IPS-18c (cell line): ENCODE measurements around the gene DAPK3.
"Not testable (repeated sequence)": the region's sequence is repeated elsewhere in the genome, so short reads cannot be mapped to it uniquely, and the experiment has no call there.

Experiments
- H3K4me3 ChIP-seq: 2 replicates; pipeline ENCODE4 v1.7.0; 2013; ENCODE audit warnings: low read depth, mild to moderate bottlenecking, low read length, moderate library complexity; ENCODE audit not compliant: insufficient read depth
- H3K9me3 ChIP-seq: one replicate; pipeline ENCODE4 v1.6.1; 2013; ENCODE audit warnings: mild to moderate bottlenecking, low read length, moderate library complexity; ENCODE audit not compliant: control insufficient read depth, insufficient read depth

DAPK3 gene

GRCh38 chr19:3968556-3969434 is 2.1 kb downstream of the DAPK3 start:
- no peaks in the 10 kb centered on the region for H3K9me3 ChIP-seq
- H3K4me3 ChIP-seq, result peak overlapping the region; percentile 89; the same call in 1 of the 2 replicates

- H3K4me3 ChIP-seq, H3K9me3 ChIP-seq: not testable (repeated sequence)
Measured at GRCh38 chr19:3967983-3968382, 2.9 kb downstream of the DAPK3 start.

GRCh38 chr19:3966051-3967017 is 4.6 kb downstream of the DAPK3 start:
- H3K4me3 ChIP-seq, result no peak overlapping the region
- H3K9me3 ChIP-seq, result no peaks in the 10 kb centered on the region

- no peaks in the 10 kb centered on the region for H3K9me3 ChIP-seq
- no peak overlapping the region for H3K4me3 ChIP-seq
Measured at GRCh38 chr19:3964256-3965194, 6.4 kb downstream of the DAPK3 start.

- no peaks in the 10 kb centered on the region for H3K9me3 ChIP-seq
- H3K4me3 ChIP-seq, result no peak overlapping the region
Measured at GRCh38 chr19:3963458-3964255, 7.2 kb downstream of the DAPK3 start.

GRCh38 chr19:3961007-3961406 is 9.9 kb downstream of the DAPK3 start:
- H3K9me3 ChIP-seq, result no peaks in the 10 kb centered on the region
- H3K4me3 ChIP-seq, result no peak overlapping the region

- H3K4me3 ChIP-seq, result no peak overlapping the region
Measured at GRCh38 chr19:3959766-3960131, 11.2 kb downstream of the DAPK3 start.

GRCh38 chr19:3958836-3959765 is 11.8 kb downstream of the DAPK3 start:
- Histone ChIP-seq H3K9me3 (no peaks in the 10 kb centered on the region), H3K4me3 (no peak overlapping the region)

More at GRCh38 chr19:3959766-3960131, 11.2 kb downstream of the DAPK3 start:
- no peaks in the 10 kb centered on the region for H3K9me3 ChIP-seq

GRCh38 chr19:3955688-3956087 is 15.2 kb downstream of the DAPK3 start:
- Histone ChIP-seq H3K9me3 (no peaks in the 10 kb centered on the region), H3K4me3 (no peak overlapping the region)

GRCh38 chr19:3955276-3955675 is 15.6 kb downstream of the DAPK3 start:
- not testable (repeated sequence) for H3K4me3 ChIP-seq, H3K9me3 ChIP-seq

GRCh38 chr19:3954107-3954506 is 16.8 kb downstream of the DAPK3 start:
- no peak overlapping the region for H3K4me3 ChIP-seq
- H3K9me3 ChIP-seq, result no peaks in the 10 kb centered on the region

- not testable (repeated sequence) for H3K9me3 ChIP-seq, H3K4me3 ChIP-seq
Measured at GRCh38 chr19:3952755-3953276, 18.1 kb downstream of the DAPK3 start.

GRCh38 chr19:3950871-3951861 is 19.7 kb downstream of the DAPK3 start:
- Histone ChIP-seq H3K4me3 (no peak overlapping the region), H3K9me3 (peaks cover 2% of the 10 kb centered on the region)
